GM19351 (cell line): ENCODE results near the gene S100A8.
A peak's percentile ranks its signal among the peaks of the same experiment; 100 is the strongest.

ENCODE experiments used
- ATAC-seq: cut with Tn5 transposase; IDR thresholded peaks from one replicate; pipeline ENCODE4 v1.9.1; 2021; ENCODE audit warnings: mild to moderate bottlenecking, moderate library complexity; ENCODE audit not compliant: unreplicated experiment

Gene S100A8

DNA sequence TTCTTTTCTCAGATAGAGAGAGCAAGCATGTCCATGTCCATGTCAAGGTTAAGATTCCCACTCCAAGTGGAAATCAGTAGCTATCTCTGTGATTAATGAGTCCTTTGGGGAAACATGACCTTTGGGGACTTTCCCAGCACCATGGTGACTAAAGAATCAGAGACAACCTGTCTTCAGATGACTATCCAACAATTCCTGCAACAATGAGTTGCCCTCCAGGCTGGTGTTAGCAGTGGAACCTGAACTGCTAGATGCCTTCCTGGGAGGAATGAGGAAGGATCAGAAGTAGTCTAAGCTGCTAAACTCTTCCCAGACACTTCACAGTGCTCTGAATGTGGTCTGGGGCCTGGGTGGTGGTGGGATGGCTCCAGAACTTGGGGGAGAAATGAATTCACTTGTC is 26.7 kb downstream of the S100A8 start:
- no peak for ATAC-seq

DNA sequence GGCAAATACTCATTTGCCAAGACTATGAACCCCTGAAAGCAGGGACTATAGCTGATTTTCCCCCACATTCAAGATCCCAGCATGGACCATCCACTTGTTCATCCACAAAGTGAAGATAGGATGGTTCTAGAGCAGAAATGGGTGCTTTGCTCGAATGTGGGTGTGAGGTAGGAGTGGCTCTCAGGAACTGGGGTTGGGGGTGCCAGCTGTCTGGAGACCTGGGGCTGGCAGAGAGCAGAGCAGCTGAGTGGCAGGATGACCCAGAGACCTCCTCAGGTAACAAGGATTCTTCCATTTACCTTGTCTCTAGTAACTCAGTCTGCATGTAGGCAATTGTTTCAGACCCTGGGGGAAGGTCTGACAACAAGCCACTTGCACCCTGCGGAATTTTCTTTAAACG is 27.2 kb downstream of the S100A8 start:
- no peak for ATAC-seq

DNA sequence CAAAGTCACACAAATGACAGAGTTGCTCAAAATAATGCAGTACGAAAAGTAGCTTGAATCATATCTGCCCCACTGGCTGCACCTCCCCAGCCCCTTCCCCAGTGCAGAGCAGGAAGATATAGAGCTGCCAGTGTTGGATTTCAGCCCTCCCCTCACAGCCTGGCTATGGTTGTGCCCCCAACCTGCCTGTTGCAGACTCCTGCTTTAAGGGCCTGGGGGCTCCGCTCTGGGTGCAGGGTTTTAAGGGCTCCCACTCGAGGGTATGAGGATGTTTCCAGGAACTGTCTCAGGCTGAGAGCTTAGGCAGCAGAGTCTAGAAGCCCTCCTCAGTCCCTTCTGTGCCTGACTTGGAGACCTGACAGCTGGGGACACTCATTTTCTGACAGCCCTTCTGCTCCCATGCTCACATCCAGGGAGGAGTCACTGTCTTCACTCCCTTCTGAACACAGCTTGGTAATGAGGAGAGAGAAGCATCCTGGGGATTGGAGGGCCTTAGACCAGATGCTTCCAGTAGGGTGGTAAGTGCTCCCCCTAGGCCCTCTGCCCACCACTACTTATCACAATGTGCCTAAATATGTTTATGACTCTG is 28.6 kb downstream of the S100A8 start:
- no peak for ATAC-seq

DNA sequence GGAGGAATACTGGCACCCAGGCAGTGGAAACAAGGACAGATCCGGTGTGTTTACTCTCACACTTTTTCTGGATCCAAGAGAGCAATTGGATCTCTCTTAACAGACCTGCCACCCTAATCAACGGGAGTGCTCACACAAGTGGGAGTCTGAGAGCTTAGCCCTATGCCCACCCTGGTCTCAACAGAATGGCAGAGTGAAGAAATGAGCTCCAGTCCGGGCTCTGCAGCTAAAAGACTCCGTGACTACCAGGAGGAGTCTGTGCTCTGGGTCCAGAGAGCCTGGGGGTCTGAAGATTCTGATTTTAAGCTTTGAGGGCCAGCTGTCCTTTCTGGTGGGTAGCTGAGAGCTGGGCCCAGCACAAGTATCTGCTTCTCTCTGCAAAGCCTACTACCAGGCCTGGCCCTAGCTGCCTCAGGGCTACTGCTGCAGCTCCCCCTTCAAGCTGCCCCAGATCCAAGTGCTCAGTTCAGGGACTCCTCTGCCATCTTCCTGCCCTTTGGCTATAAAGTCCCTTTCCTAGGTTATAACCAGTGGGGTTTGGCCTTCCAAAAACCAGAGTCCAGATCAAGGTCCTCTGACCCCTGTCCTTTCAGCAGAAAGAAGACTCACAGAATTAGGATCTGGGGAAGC is 29.3 kb downstream of the S100A8 start:
- no peak for ATAC-seq

DNA sequence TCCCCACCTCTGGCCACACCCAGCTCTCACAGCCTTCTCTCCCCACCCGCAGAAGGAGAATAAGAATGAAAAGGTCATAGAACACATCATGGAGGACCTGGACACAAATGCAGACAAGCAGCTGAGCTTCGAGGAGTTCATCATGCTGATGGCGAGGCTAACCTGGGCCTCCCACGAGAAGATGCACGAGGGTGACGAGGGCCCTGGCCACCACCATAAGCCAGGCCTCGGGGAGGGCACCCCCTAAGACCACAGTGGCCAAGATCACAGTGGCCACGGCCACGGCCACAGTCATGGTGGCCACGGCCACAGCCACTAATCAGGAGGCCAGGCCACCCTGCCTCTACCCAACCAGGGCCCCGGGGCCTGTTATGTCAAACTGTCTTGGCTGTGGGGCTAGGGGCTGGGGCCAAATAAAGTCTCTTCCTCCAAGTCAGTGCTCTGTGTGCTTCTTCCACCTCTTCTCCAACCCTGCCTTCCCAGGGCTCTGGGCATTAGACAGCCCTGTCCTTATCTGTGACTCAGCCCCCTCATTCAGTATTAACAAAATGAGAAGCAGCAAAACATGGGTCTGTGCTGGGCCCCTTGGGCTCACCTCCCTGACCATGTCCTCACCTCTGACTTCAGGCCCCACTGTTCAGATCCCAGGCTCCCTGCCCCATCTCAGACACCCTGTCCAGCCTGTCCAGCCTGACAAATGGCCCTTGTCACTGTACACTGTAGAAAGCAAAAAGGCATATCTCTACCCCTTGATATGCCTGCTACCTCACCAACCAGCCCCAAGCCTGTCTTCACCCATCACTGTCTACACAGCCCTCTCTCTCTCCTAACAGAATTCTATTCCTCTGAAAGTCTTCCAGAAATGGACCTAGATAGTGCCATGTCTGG is 30.0 kb downstream of the S100A8 start:
- ATAC-seq, result no peak

DNA sequence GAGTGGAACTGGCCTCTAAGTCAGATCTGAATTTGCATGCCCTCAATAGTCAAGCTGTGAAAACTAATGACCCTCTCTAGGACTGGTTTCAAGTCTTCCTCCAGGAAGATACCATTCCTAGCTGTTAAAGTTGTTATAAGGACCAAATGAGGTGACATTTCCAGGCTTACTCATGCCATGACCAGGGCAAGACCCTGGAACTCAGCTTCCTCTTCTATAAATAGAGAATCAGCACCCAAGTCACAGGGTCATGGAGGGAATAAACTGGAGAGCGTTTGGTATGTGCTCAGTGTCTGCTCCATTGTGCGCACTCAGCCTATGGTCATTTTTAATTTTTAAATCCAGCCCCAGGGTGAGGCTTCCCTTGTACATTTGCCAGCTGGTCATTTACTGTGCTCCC is 30.7 kb downstream of the S100A8 start:
- no peak for ATAC-seq

DNA sequence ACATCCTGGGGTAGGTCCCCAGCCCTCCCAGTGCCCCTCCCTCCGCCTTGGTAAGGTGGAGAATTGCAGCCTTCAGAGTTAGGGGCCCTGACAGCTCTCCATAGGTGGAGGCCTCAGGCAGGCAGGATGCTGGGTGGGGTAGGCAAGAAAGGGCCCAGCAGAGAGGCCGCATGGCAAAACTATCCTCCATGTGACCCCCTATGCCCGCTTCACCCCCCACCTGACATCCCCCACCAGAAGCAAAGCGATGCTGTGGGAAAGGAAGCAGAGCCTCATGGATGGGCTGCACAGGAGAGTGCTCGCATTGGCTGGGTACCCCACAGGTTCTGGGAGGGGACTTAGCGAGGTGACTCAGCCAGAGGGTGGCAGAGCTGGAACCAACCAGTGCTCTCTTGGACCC is 31.6 kb downstream of the S100A8 start:
- no peak for ATAC-seq

DNA sequence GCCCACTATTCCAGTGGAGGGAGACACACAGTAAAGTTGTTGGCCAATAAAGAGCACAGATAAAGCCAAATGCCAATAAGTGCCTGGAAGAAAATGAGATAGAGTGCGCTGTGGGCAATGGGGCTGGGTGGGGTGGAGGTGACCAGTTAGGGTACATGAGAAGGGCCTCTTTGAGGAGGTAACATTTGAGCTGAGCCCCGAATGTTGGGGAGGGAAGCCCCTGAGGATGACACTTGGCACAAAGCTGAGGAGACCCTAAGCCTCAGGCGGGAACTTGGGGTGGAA is 32.2 kb downstream of the S100A8 start:
- no peak for ATAC-seq

DNA sequence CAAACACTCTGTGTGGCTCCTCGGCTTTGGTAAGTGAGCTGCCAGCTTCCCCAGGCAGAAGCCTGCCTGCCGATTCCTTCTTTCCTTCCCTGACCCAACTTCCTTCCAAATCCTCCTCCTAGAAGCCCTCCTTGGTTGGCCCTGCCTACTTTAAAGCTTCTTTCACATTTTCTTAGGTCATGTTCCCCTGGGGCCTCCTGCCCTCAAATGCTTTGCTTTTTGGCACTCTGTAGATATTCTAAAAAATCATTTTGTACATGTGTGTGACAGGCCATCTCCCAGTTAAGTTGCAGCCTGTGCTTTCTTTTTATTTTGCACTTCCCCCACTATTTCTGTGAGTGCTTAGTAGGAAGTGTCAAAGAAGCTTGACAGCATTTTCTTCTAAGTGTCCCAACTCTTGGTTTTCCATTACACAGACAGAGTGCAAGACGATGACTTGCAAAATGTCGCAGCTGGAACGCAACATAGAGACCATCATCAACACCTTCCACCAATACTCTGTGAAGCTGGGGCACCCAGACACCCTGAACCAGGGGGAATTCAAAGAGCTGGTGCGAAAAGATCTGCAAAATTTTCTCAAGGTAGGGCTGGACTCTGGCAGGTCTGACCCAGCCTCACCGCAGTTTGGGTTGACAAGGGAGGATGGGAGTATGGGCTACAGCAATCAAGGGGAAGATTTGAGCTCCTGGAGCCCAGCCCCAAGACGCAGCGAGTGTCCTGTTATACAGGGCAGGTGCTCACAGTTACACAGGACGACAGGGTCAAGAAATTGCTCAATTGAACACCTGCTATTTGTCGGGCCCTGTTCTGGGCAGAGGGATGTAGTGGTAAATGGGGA is 32.8 kb downstream of the S100A8 start, which contains the start of gene S100A9:
Gene S100A9 (plus strand): TSS at position 2 of the 838 bp plus-strand sequence. CDS start 430 bp downstream, at position 432.
- ATAC-seq, result no peak

DNA sequence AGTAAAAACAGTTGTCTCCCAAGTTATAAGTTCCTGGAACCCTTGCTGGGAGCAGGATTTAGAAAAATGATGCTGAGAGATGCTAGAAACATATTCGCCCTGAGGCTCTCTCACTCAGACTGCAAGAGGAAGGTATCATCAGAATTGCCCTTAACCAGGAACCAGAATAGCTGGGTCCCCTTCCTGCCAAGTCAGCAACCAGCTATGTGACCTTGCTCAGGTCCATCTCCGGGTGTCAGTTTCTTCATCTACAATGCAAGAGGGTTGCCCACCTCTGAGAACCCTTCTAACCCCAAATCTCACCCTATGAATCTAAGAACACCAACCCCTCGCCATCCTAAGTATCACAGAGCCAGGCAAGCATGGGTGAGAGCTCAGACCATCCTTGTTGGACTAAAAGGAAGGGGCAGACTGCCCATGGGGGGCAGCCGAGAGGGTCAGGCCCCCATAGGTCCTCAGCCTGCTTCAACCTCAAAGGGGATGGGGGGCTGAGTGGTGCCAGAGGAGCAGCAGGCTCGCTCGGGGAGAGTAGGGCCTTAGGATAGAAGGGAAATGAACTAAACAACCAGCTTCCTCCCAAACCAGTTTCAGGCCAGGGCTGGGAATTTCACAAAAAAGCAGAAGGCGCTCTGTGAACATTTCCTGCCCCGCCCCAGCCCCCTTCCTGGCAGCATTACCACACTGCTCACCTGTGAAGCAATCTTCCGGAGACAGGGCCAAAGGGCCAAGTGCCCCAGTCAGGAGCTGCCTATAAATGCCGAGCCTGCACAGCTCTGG is 33.6 kb downstream of the S100A8 start:
- ATAC-seq, result no peak

DNA sequence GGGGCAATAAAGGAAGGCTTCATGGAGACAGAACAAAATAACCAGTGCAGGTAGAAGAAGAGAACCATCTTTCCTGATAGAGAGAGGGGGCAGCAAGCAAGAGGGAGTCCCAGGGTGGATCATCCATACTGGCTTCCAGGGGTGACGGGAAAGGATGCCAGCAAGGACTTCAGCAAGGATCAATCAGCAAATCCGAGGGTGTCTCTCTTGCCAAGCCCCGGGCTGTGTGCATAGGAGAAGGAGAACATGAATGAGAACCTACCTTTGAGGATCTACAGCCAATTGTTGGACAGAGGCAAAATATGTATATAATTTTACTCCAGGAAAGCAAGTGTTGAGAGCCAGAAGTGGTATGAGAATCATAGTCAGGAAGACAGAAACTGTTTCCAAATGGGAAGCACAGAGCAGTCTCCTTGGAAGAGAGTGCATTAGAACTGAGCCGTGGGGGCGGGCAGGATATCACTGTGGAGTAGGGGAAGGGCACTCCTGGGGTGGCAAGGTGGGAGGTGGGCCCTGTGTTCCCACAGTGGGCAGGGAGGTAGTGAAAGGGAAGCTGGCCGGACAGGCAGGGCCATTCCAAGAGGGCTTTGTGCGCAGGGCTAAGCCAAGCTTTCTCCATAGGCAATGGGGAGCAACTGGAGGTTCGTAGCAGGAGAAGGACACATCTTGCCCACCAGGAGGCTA is 34.3 kb downstream of the S100A8 start:
- no peak for ATAC-seq

DNA sequence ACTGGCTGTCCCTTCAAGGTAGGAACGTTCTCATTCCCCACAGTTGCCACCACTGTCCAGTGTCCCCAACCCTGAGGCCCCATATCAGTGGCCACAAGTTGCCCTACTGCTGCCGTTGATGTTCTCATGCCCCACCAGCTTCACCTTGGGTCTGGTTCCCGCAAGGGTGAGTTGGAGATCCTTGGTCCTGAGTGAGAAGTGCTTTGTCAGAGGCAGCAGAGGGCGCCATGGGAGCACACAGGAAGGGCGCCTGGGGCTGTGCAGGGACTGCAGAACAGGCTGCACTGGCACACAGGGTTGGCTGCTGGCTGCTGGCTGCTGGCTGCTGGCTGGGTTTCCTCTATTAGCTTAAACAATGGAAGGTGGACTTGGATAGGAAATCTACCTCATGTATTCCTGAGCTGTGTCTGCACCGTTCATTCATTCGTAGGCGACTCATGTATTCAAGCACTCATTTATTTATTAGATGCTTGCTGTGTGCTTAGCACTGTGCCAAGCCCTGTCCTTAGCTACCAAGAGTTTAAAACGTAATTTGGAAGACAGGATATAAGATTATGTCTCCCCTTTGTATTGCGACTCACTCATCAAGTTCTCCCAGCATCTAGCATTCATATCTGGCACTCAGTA is 35.3 kb downstream of the S100A8 start:
- ATAC-seq, result peak; percentile 44

DNA sequence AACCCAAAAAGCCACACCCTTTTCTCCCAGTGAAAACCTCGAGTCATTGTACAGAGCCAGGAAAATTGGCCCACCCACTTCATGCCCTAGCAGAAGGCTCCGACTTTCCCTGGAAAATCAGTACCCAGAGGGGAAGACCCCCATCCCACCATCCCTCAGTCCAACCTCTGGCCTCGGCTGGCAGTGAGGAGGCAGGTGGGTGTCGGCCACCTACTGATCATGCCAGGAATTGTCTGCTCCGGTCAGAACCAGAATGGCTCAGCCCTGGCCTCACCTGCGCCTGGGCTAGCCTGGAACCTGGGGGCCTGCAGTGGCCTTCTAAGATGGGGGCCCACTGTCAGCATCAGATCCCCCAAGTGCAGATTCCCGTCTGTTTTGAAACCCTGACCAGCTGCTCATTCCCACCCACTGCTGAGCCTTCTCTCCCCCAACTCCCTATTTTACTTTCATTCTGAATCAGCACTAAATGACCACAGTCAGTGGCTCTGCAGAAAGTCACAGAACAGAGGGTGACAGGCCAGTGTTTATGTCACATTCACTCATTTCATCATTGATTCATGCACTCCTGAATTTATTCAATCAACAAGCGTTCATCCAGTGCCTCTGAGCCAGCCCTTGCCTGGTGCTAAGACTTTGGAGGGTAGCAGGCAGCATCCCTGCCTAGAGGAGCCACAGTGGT is 36.2 kb downstream of the S100A8 start:
- ATAC-seq, result no peak

DNA sequence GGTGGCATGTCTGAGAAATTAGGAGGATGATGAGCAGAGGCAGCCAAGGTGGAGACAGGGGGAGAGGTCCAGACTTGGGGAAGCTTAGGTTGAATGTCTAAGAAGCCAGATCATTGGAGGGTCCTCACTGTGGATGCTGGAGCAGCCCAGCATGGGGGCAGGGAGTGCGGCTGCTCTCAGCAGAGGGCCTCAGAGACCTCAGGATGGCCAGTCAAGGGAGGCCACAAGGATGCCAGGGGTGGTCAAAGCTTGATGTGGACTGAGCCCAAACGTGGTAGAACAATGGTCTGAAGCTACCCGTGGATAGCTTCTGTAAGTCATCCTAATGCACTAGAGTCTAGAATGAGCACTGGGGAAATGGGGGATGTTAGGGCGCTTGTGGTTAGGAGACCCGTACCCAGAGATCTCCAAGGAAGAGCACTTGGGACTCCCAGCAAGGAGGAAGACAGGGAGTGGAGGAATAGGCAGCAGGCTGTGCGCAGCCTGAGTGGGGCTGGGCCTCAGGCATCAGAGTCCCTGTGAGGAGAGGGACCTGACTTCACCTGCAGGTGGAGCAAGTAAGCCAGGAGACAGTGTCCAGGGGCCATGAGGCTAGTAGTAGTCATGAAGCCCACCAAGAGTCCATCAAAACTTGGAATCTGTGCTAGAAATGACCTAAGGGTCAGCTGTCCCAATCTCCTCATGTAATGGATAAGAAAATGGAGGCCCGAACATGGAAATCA is 37.5 kb downstream of the S100A8 start:
- ATAC-seq, result no peak

DNA sequence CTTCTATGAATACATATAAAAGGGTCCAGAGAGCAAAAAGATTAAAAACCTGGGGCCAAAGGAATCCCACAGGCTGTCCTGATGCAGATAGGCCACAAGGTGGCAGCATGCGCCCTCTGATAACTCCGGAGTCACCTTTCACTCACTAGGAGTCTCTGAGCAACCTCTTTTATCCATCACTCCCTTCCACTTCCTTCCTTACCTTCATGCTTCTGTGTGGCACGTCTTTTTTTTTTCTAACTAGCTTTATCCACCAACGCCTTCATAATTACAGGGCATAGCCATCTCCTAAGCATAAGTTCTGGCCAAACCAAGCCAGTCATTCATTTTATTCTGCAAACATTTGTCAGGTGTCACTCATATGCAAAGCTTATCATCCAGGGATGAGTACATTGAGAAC is 38.4 kb downstream of the S100A8 start:
- ATAC-seq, result no peak

DNA sequence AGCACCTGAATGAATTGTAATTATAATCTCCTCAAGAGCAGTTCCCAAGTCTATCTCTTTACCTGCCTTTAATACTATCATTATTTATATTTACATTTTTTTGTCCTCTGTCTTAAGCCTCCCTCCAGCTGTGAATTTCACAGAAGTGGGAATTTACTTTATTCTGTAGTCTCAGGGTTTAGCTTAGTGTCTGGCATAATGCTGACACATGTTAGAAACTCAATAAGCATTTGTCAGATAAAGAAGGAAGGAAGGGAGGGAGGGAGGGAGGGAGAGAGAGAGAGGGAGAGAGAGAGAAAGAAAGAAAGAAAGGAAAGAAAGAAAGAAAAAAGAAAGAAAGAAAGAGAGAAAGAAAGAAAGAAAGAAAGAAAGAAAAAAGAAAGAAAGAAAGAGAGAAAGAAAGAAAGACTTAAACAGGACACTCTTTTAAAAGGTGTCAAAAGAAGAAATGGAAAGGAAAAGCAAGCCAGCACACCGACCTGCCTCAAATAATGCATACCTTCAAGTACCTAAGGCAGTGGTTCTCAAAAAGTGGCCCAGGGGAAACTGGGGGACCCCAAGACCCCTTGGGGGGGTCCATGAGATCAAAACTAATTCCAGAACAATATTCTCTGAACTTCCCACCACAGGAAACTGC is 40.4 kb downstream of the S100A8 start:
- ATAC-seq, result no peak

DNA sequence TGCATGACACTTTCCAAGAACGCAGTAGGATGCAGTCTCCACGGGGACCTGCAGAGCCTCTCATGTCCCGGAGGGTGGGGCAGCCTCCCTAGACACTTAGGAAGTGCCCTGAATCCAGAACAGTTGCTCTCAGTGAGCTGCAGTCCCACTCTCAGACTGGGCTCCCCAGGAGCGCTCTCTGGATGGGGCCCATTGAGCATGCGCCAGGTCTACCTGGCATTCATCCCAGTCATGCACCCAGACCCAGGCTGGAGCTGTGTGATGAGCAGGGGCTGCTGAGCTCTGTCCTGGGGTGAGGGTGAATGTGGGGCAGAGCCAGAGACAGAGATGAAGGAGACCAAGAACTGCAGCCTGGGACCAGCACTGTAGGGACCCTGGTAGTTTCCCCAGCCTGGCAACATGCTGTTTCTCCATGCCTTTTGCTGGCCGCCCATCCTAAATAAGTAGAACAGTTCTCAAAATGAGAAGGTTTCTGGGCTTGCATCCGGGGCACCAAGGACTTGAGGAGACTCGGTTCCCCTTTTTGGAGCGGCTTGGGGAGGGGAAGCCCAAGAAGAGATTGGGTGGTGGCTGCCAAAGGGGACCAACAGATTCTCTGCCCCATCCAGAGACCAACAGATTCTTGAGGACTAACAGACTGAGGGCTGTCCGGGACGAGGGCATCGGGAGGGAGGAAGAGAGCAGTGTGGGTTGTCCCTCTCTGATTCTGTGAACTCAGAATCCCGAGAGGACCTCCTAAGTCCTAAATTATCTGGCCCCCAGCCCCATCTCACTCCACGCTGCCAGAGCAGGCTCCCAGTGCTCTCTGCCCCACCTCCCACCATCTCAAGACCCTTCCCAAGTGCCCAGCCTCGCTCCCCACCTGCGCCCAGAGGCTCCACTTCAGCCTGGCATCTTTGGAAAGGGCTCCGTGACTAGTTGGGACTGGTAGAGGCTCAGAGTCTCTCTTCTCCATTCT is 41.2 kb downstream of the S100A8 start:
- ATAC-seq, result no peak
